GM19023 (cell line): ENCODE data around the gene ACAP2.
A peak's percentile ranks its signal among the peaks of the same experiment; 100 is the strongest.
"Not testable (repeated sequence)": the region's sequence is repeated elsewhere in the genome, so short reads cannot be mapped to it uniquely, and the experiment has no call there.

ENCODE experiments used
- ATAC-seq: cut with Tn5 transposase; IDR thresholded peaks from one replicate; pipeline ENCODE4 v1.9.1; 2021; ENCODE audit warnings: mild to moderate bottlenecking, moderate library complexity; ENCODE audit not compliant: unreplicated experiment

ACAP2 gene

DNA sequence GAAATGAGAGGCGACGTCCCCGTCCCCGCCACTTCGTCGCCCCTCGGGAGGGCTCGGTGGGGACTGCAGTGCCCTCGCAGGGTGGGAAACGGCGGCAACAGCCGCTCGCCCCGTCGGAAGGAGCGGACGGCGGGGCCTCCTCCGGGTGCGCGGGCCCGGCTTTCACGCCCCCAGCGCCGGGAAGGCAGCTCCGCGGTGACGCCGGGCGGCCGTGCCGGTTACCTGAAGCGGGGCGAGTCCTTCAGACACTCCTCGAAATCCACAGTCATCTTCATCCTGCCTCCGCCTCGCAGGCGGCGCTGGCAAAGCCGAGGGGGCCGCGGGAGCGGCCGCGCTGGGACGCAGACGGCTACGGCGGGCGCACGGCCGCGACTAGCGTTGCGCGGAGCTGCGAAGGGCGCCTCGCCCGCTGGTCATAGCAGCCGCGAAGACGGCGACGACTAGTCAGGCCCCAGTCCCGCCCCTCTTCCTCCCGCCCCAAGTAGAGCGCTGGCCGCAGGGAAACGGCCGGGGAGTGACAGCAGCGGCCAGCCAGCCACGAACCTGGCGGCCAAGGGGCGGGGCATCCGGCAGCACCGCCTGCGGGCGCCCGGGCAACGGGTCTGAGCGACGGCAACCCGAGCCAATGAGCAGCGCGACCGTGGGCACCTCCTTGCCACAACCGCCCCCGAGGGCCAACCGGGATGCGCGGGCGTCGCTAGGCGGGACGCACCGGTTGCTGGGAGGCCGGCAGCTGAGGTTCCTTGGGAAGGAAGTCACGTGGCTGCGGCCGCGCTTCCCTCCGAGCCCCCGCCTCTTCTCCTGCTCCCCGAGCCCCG, at the start of gene ACAP2:
TSS of gene ACAP2 (minus strand) at position 448 of the 818 bp plus-strand sequence. CDS start at position 275, 173 bp downstream.
- ATAC-seq, result peak; percentile 92

GRCh38 chr3:195475614-195476013, 32.8 kb upstream of the ACAP2 start:
- ATAC-seq, result no peak

DNA sequence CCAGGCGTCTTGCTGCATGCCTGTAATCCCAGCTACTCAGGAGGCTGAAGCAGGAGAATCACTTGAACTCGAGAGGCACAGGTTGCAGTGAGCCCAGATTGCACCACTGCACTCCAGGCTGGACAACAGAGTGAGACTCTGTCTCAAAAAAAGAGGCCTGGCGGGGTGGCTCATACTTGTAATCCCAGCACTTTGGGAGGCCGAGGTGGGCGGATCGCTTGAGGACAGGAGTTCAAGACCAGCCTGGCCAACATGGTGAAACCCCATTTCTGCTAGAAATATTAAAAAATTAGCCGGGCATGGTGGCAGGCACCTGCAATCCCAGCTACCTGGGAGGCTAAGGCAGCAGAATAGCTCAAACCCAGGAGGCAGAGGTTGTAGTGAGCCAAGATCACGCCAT, 32.3 kb upstream of the ACAP2 start:
- not testable (repeated sequence) for ATAC-seq

GRCh38 chr3:195468841-195469240, 26.0 kb upstream of the ACAP2 start:
- no peak for ATAC-seq

- ATAC-seq, result no peak
These were observed 25.6 kb upstream of the ACAP2 start for GRCh38 chr3:195468391-195468776.

DNA sequence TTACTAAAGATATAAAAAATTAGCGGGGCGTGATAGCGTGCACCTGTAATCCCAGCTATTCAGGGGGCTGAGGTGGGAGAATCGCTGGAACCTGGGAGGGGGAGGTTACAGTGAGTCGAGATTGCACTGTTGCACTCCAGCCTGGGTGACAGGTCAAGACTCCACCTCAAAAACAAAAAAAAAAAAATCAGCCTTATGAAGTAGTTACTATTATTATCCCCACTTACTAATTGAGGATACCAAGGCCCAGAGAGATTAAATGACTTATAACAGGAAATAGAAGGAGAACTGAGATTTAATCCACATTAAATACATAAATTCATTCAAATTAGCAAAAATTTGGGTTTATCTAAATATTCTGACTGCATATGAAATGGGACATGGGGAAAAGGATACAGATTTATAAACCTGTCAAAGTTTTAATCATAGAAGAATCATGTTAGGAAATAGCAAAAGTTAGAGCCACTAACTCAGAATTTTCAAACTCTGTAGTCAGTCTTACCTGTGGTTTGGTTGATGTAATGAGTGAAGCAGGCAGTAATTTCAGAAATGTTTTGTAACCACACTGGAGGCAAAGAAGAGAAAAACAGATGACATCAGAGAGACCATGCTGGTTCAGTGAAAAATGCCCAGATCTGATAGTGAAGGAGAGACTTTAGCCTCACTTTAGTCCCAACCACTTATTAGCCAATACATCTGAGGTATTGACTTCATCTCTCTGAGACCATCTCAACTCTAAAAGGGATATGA, 25.0 kb upstream of the ACAP2 start:
- no peak for ATAC-seq

DNA sequence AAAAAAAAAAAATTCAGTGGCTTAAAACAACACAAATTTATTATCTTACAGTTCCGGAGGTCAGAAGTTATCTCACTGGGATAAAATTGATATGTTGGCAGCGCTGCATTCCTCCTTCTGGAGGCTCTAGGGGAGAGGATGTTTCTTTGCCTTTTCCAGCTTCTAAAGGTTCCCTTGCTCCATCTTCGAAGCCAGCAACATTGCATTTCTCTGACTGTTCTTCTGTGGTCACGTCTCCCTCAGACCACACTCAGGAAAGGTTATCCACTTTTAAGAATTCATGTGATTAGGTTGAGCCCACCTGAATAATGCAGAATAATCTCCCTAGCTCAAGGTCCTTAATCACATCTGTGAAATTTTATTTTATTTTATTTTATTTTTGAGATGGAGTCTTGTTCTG, 23.4 kb upstream of the ACAP2 start:
- no peak for ATAC-seq

DNA sequence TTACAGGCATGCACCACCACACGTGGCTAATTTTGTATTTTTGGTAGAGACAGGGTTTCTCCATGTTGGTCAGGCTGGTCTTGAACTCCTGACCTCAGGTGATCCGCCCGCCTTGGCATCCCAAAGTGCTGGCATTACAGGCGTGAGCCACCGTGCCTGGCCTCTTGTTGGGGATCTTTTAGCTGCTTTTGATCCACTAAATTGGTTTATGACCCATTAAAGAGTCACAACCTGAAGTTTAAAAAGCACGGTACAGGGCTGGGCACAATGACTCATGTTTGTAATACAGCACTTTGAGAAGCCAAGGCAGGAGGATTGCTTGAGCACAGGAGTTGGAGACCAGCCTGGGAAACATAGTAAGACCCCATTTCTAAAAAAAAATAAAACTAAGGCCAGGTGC, 20.1 kb upstream of the ACAP2 start:
- ATAC-seq, result not testable (repeated sequence)

- no peak for ATAC-seq
These were observed 19.4 kb upstream of the ACAP2 start for GRCh38 chr3:195462308-195462610.

- ATAC-seq, result no peak
These were observed 18.9 kb upstream of the ACAP2 start for GRCh38 chr3:195461594-195462307.

DNA sequence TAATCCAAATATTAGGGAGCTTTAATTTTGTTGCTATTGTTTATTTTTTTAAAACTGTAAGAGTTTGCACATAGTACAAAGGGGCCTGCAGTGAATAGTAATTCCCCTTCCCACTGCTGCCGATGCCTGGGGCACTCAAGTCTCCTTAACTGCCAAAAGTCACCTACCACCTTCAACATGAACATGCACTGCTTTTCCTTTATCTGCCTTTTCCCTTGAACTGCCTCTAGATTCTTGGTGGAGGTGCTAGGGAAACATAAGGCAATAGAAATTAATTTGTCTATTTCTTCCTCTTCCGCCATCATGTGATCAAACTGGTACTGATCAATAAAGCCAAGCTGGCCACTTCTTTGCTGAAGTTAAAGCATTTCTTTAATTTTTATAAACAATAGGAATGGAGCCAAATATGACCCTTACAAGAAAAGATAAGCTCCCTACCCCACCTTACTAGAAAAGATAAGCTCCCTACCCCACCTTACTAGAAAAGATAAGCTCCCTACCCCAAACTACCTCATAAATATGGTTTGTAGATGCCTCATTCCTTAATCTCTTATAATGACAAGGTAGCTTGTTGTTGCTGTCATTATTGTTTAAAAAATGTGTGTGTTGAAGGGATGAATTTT, 17.4 kb upstream of the ACAP2 start:
- ATAC-seq, result no peak

DNA sequence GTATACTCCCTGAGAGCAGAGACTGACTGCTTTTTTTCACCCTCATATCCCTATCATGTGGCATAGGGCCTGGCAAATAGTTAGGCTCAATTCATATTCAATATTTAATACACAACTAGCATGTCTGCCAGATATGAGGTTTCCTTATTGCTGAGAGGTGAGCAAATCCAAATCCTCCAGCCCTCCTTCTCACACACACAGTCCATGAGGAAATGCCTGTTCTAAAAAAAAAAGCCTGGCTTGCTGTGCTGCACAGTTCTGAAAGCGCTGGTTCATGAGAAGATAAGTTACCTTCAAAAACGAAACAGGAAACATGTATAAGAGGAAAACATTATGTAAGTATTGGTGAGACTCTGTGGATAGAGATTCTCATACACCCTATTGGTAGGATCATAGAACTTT, 15.5 kb upstream of the ACAP2 start:
- no peak for ATAC-seq

DNA sequence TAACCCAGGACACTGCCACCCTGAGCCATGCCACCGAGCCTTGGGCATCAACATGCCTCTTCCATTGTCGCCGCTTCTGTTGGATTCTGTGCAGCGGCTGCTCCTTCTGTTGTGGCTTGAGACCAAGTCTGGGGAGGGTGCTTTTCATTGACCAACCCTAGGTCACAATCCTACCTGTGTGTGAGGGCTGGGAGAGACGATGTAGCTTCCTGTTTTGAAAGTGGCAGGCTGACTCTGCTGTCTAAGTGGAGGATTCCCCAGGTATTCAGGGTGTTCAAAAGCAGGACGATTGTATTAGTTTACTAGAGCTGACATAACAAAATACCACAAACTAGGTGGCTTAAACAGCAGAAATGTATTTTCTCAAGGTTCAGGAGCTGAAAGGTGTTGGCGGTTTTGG, 13.0 kb upstream of the ACAP2 start:
- ATAC-seq, result no peak

DNA sequence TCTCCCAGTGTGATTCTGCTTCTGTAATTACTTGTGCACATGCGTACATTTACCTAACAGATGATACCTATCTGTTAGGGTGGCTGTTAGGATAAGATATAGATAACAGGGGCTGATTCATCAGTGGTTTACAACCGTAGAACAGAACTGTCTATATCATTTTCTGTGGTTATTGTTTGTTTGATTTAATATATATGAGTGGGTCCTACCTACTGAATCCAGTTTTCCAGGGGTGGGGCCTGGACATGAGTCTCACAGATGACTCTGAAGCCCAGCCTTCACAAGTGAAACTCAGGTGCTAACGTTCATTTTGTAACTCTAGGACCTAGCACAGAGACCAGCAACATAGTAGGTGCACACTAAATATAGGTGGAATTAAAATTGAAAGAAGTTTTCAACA, 10.4 kb upstream of the ACAP2 start:
- no peak for ATAC-seq

GRCh38 chr3:195451373-195452015, 8.7 kb upstream of the ACAP2 start:
- no peak for ATAC-seq

GRCh38 chr3:195450731-195451229, 8.0 kb upstream of the ACAP2 start:
- no peak for ATAC-seq

- ATAC-seq, result no peak
These were observed 5.5 kb upstream of the ACAP2 start for GRCh38 chr3:195448205-195448875.

GRCh38 chr3:195447201-195447600, 4.4 kb upstream of the ACAP2 start:
- no peak for ATAC-seq

GRCh38 chr3:195446359-195446758, 3.5 kb upstream of the ACAP2 start:
- no peak for ATAC-seq

GRCh38 chr3:195445885-195446284, 3.1 kb upstream of the ACAP2 start:
- no peak for ATAC-seq
